HG02885 (cell line): ENCODE measurements around the gene LAMC3.
"Not testable (repeated sequence)": the region's sequence is repeated elsewhere in the genome, so short reads cannot be mapped to it uniquely, and the experiment has no call there.

ENCODE experiments used
- ATAC-seq: cut with Tn5 transposase; IDR thresholded peaks from one replicate; pipeline ENCODE4 v1.9.1; 2021; ENCODE audit warnings: mild to moderate bottlenecking; ENCODE audit not compliant: unreplicated experiment, poor library complexity

Gene LAMC3

GRCh38 chr9:131025953-131026858, 17.2 kb downstream of the LAMC3 start:
- ATAC-seq, result no peak

- no peak for ATAC-seq
Observed at GRCh38 chr9:131027048-131027871, 18.3 kb downstream of the LAMC3 start.

GRCh38 chr9:131027872-131028179, 18.9 kb downstream of the LAMC3 start:
- no peak for ATAC-seq

GRCh38 chr9:131028221-131028884, 19.4 kb downstream of the LAMC3 start:
- no peak for ATAC-seq

- no peak for ATAC-seq
Observed at GRCh38 chr9:131028931-131029573, 20.1 kb downstream of the LAMC3 start.

GRCh38 chr9:131029574-131029952, 20.6 kb downstream of the LAMC3 start:
- ATAC-seq, result no peak

GRCh38 chr9:131030239-131031004, 21.4 kb downstream of the LAMC3 start:
- ATAC-seq, result no peak

- no peak for ATAC-seq
Observed at GRCh38 chr9:131031005-131031641, 22.1 kb downstream of the LAMC3 start.

- no peak for ATAC-seq
Observed at GRCh38 chr9:131031642-131032005, 22.6 kb downstream of the LAMC3 start.

GRCh38 chr9:131032384-131032783, 23.4 kb downstream of the LAMC3 start:
- ATAC-seq, result no peak

- no peak for ATAC-seq
Observed at GRCh38 chr9:131033269-131034224, 24.6 kb downstream of the LAMC3 start.

- ATAC-seq, result no peak
Observed at GRCh38 chr9:131034268-131034667, 25.3 kb downstream of the LAMC3 start.

- not testable (repeated sequence) for ATAC-seq
Observed at GRCh38 chr9:131034749-131035148, 25.8 kb downstream of the LAMC3 start.

- no peak for ATAC-seq
Observed at GRCh38 chr9:131035548-131035947, 26.6 kb downstream of the LAMC3 start.

GRCh38 chr9:131036071-131036470, 27.1 kb downstream of the LAMC3 start:
- no peak for ATAC-seq

GRCh38 chr9:131036529-131037334, 27.8 kb downstream of the LAMC3 start:
- ATAC-seq, result no peak
